NCI-H774 (cell line): ENCODE data around the gene ALDOA.

ENCODE experiments used
- DNase-seq: peaks from one replicate; lab custom pipeline; 2025; lab: John Stamatoyannopoulos, UW

ALDOA gene

DNA sequence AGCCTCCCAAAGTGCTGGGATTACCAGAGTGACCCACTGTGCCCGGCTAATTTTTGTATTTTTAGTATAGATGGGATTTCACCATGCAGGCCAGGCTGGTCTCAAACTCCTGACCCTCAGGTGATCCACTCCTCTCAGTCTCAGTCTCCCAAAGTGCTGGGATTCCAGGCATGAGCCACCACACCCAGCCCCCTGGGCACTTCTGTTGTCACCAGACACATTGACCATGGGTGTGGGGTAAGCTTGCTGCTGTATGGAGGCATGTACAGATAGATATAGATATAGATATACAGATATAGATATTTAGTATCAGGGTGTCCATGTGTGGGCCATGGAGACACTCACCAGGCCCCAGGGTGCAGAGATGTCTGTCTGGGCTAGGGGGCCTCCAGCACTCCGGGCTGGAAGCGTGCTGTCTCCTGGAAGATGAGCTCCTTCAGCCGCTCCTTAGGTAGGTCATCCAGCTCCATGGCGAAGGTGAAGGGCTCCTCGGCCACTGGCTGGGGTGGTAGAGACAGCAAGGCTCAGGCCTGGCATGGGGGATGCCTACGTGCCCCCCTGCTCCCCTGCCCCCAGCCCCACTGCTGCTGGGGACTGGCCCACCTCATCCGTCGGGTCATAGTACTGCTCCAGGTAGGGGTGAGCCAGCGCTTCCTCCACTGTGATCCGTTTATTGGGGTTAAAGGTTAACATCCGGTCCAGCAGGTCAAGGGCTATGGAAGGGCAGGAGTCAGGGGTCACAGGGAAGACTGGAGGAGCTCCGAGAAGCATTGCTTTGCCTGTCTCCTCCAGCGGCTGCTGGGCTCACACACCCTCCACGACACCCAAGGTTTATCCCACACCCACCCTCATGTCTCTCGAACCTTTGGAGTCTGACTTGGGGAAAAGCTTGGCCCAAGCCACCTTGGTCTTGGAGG is 51.0 kb downstream of the ALDOA start:
- no peak for DNase-seq

- DNase-seq = no peak
These were observed 52.2 kb downstream of the ALDOA start for GRCh38 chr16:30117768-30118167.

GRCh38 chr16:30119428-30119827 is 53.9 kb downstream of the ALDOA start:
- no peak for DNase-seq
